Mononuclear cell (primary cell): Measurements from ENCODE around the gene RNF149. TPM values are rescaled to one million over a fixed set of nuclear protein-coding genes. Genes with fewer than 3 reads are reported as not detected.
"Not testable (repeated sequence)": the region's sequence is repeated elsewhere in the genome, so short reads cannot be mapped to it uniquely, and the experiment has no call there.

ENCODE experiments used
- H3K27me3 ChIP-seq: 2 replicates; pipeline ENCODE4 v1.6.0; 2011; ENCODE audit warnings: low read length, control low read depth; ENCODE audit not compliant: insufficient read depth
- H3K4me1 ChIP-seq: 2 replicates; pipeline ENCODE4 v1.5.1; 2011; ENCODE audit warnings: mild to moderate bottlenecking, low read length, control low read depth; ENCODE audit not compliant: insufficient read depth
- H3K4me3 ChIP-seq: 2 replicates; pipeline ENCODE4 v1.5.1; 2011; ENCODE audit warnings: mild to moderate bottlenecking, low read length, moderate library complexity
- H3K9me3 ChIP-seq: 2 replicates; pipeline ENCODE4 v1.5.1; 2011; ENCODE audit warnings: low read depth, mild to moderate bottlenecking, control low read depth, low read length
- total RNA-seq: library from RNA; depleted of rRNA; stranded (reverse); fragments of >200 nt; gene quantifications from one replicate; pipeline ENCODE4 v1.2.3, GENCODE V29; 2012

The RNF149 gene
- total RNA-seq, 1 donor, result 184 TPM

GRCh38 chr2:101341421-101341820 lies 32.9 kb upstream of the RNF149 start:
- no peaks in the 10 kb centered on the region for H3K9me3 ChIP-seq
- H3K4me1 ChIP-seq, result peaks cover 28% of the 10 kb centered on the region

GRCh38 chr2:101340141-101340551 lies 31.6 kb upstream of the RNF149 start:
- Histone ChIP-seq H3K9me3 (no peaks in the 10 kb centered on the region), H3K4me1 (peaks cover 28% of the 10 kb centered on the region), H3K4me3 (no peak overlapping the region), H3K27me3 (no peaks in the 10 kb centered on the region)

More at GRCh38 chr2:101341421-101341820, 32.9 kb upstream of the RNF149 start:
- Histone ChIP-seq H3K4me3 (no peak overlapping the region), H3K27me3 (no peaks in the 10 kb centered on the region)

- no peaks in the 10 kb centered on the region for H3K27me3 ChIP-seq
- no peak overlapping the region for H3K4me3 ChIP-seq
- H3K9me3 ChIP-seq, result no peaks in the 10 kb centered on the region
Measured at GRCh38 chr2:101339266-101339880, 30.9 kb upstream of the RNF149 start.

GRCh38 chr2:101337877-101338276 lies 29.4 kb upstream of the RNF149 start:
- no peaks in the 10 kb centered on the region for H3K9me3 ChIP-seq
- peaks cover 32% of the 10 kb centered on the region for H3K4me1 ChIP-seq
- no peaks in the 10 kb centered on the region for H3K27me3 ChIP-seq
- no peak overlapping the region for H3K4me3 ChIP-seq

More at GRCh38 chr2:101339266-101339880, 30.9 kb upstream of the RNF149 start:
- peaks cover 28% of the 10 kb centered on the region for H3K4me1 ChIP-seq

GRCh38 chr2:101332885-101333766 lies 24.6 kb upstream of the RNF149 start:
- H3K4me3 ChIP-seq, result no peak overlapping the region
- H3K4me1 ChIP-seq, result peaks cover 43% of the 10 kb centered on the region
- no peaks in the 10 kb centered on the region for H3K27me3 ChIP-seq
- H3K9me3 ChIP-seq, result no peaks in the 10 kb centered on the region

GRCh38 chr2:101331202-101331601 lies 22.7 kb upstream of the RNF149 start:
- no peaks in the 10 kb centered on the region for H3K9me3 ChIP-seq
- H3K4me1 ChIP-seq, result peaks cover 53% of the 10 kb centered on the region
- no peaks in the 10 kb centered on the region for H3K27me3 ChIP-seq
- no peak overlapping the region for H3K4me3 ChIP-seq

- Histone ChIP-seq H3K4me3 (no peak overlapping the region), H3K4me1 (peaks cover 53% of the 10 kb centered on the region), H3K27me3 (no peaks in the 10 kb centered on the region), H3K9me3 (peaks cover 3% of the 10 kb centered on the region)
Measured at GRCh38 chr2:101330253-101330933, 21.9 kb upstream of the RNF149 start.

- H3K27me3 ChIP-seq, result no peaks in the 10 kb centered on the region
- peaks cover 53% of the 10 kb centered on the region for H3K4me1 ChIP-seq
- H3K4me3 ChIP-seq, result no peak overlapping the region
- peaks cover 7% of the 10 kb centered on the region for H3K9me3 ChIP-seq
Measured at GRCh38 chr2:101329026-101329425, 20.5 kb upstream of the RNF149 start.

- Histone ChIP-seq H3K4me3 (no peak overlapping the region), H3K4me1 (peaks cover 53% of the 10 kb centered on the region), H3K27me3 (no peaks in the 10 kb centered on the region), H3K9me3 (peaks cover 7% of the 10 kb centered on the region)
Measured at GRCh38 chr2:101328474-101329007, 20.0 kb upstream of the RNF149 start.

GRCh38 chr2:101327863-101328394 lies 19.4 kb upstream of the RNF149 start:
- no peaks in the 10 kb centered on the region for H3K27me3 ChIP-seq
- H3K4me3 ChIP-seq, result no peak overlapping the region
- peaks cover 50% of the 10 kb centered on the region for H3K4me1 ChIP-seq
- H3K9me3 ChIP-seq, result peaks cover 7% of the 10 kb centered on the region

GRCh38 chr2:101325425-101325824 lies 16.9 kb upstream of the RNF149 start:
- peaks cover 7% of the 10 kb centered on the region for H3K9me3 ChIP-seq
- H3K27me3 ChIP-seq, result no peaks in the 10 kb centered on the region
- H3K4me1 ChIP-seq, result peaks cover 32% of the 10 kb centered on the region
- no peak overlapping the region for H3K4me3 ChIP-seq

GRCh38 chr2:101316568-101316967 lies 8.1 kb upstream of the RNF149 start:
- H3K27me3 ChIP-seq, H3K4me3 ChIP-seq, H3K9me3 ChIP-seq: not testable (repeated sequence)
- H3K4me1 ChIP-seq, result peaks cover 17% of the 10 kb centered on the region

- Histone ChIP-seq H3K4me1 (peaks cover 48% of the 10 kb centered on the region), H3K9me3 (no peaks in the 10 kb centered on the region), H3K27me3 (no peaks in the 10 kb centered on the region), H3K4me3 (no peak overlapping the region)
Measured at GRCh38 chr2:101311696-101312017, 3.2 kb upstream of the RNF149 start.

GRCh38 chr2:101310834-101311695 lies 2.6 kb upstream of the RNF149 start:
- no peaks in the 10 kb centered on the region for H3K27me3 ChIP-seq
- no peaks in the 10 kb centered on the region for H3K9me3 ChIP-seq
- no peak overlapping the region for H3K4me3 ChIP-seq
- H3K4me1 ChIP-seq, result peaks cover 53% of the 10 kb centered on the region
